GM21786 (cell line): ENCODE measurements around the gene PTPN21.

Experiments used
- ATAC-seq: cut with Tn5 transposase; IDR thresholded peaks from one replicate; pipeline ENCODE4 v1.9.1; 2021; ENCODE audit not compliant: unreplicated experiment

Gene PTPN21

DNA sequence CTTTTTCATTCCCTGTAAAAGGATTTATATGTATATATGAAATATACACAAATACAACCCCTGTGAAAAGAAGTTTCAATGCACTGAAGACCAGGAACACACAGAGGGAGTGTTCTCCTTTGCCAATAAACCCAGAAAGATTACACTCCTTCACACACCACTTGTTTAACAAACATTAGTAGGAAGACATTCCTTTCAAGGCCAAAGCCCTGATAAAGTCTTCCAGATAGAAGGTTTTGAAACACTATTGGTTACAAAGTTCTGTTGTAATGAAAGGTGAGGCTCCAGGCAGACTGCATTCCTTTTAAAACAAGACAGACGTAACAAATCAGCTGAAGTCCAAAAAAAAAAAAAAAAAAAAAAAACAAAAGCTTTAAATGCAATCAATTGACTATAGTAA is 81.0 kb downstream of the PTPN21 start:
- ATAC-seq, result no peak

DNA sequence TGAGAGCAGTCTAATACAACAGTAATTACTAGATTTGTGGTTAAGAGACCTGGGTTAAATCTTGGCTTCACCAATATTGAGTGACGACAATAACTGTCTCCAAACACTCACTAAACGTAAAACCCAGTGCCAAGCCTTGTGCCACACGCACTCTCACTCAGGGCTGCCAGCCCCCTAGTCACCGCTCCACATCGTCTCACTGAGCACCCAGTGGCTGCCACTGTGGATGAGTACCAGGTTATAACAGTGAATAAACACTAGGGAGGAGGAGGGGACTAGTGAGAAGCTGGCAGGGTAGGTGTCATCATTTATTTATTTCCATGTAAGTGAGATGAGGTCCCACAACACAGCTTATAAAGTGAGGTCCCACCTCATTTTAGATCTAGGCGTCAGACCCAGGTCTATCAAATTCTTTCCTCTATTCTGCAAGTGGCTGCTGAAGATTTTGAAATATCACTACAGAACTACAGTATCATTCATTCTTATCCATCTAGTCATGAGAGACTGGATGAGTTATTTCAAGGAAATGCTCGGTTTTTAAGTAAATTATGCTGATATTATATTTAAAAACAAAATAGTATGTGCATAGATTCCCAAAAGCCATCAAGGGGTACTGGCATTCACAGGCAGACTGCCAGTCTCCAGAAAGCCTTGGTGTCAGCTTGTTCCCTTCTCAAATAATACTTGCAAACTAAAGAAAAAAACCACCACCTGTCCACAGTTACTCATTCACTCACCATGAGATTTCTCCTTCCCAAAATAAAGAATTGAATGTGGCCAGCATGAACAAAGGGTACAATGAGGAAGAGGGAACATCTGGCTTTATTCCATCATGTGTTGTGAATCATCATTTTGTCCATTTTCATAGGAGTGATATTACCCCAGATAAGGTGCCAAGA is 84.0 kb downstream of the PTPN21 start:
- ATAC-seq, result no peak

DNA sequence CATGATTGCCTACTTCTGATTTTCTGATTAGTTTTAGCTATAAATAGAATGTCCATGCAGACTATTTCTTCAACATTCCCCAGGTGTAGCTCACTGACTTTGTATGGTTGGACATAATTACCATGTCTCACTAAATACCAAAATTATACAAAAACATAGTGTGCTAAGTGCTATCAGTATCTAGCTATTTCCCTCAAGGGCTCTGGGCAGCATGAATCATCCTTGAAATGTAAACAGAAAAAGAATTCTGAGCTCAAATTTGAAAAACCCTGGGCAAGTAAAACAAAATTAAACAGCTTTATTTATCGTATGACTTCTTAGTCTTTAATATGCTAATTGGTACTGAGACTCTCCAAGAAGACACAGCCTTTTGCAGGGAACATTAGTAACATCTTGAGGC is 86.4 kb downstream of the PTPN21 start:
- no peak for ATAC-seq

DNA sequence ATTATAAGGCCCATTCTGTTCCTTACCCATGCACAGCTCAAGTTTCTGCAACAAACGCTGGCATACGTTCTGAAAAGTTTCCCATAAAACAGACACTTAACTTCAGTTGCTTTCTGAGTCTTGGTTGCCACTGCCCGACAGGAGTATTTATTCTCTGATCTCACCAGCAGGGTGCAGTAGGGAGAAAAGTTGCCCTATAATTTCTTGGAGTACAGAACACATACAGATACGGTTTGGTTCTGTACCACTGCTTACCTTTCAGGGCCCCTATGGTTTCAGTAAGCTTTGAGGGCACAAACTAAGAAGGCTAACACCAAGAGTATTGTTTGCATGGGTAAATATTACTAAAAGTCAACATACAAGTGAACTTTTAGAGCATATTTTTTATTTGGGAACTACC is 91.5 kb downstream of the PTPN21 start:
- no peak for ATAC-seq

DNA sequence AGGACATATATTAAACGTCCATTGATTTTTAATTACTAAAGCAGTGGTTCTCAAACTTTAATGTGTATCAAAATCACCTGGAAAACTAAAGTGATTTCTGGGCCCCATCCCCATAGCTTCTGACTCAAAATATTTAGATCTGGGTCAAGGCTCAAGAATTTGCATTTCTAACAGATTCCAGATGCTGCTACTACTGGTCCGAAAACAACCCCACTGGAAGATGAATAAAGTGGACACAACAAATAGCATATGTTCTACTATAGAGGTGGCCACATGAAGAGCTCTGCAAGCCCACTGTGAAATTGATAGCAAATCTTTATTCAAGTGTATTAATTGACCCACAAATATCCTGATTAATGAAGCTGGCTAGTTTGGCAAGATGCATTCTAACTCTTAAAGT is 99.9 kb downstream of the PTPN21 start:
- no peak for ATAC-seq

DNA sequence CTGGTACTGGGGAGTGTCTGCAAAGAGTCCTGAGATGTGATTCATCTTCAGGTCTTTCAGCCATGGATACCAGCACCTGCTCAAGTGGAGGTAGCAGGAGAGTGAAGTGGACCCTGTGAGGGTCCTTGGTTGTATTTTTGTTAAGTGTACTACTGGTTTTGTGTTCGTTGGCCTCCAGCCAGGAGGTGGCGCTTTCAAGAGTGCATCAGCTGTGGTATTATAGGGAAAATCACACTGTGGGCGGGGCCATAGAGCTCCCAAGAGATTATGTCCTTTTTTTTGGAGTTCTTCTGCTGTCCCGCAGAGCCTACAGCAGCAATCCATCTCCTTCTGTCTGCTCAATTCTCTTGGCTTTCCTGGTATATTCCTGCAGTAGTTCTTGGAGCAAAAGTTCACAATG is 102.6 kb downstream of the PTPN21 start:
- no peak for ATAC-seq

DNA sequence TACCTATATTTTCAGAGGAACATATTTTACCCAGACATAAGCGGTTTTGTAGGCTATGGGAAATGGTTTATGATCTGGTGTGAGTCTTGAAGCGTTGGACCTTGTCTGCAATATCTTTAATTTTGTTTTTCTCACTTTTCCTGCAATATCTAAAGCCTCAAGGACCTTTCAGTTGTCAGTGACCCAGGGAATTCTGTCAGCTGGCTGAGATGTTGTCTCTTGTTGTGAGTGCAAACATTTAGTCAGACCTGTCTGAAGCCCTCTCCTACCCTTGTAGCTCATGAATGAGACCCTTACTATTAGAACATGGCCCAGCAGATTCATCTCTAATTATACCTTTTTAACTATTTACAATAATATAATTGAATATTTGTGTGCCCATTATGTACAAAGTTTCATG is 115.7 kb downstream of the PTPN21 start:
- no peak for ATAC-seq

DNA sequence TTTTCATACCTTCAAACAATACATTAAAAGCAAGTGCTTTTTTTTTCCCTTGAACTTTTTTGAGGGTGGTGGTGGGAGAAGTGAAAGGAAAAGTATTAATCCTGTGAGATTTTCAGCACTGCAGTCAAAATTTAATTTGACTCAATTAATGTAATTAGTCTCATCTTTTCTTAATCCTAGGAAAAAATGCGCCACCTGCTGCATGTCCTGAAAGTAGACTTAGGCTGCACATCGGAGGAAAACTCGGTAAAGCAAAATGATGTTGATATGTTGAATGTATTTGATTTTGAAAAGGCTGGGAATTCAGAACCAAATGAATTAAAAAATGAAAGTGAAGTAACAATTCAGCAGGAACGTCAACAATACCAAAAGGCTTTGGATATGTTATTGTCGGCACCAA is 117.1 kb downstream of the PTPN21 start:
- no peak for ATAC-seq

DNA sequence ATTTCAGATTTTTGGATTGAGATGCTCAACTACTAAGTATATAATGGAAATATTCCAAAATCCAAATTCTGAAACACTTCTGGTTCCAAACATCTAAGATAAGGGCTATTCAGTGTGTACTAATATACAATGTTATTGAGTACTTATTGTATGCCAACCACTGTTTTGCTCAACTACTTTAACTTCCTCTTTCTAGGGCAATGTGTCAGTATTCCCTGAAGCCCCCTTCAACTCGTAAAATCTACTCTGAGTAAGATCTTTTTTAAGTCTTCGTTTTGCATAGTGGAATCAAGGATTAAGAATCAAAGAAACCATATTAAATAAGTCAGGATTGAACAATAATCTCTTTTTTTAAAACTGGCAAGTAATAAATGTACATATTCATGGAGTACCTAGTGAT is 123.8 kb downstream of the PTPN21 start:
- ATAC-seq, result no peak

DNA sequence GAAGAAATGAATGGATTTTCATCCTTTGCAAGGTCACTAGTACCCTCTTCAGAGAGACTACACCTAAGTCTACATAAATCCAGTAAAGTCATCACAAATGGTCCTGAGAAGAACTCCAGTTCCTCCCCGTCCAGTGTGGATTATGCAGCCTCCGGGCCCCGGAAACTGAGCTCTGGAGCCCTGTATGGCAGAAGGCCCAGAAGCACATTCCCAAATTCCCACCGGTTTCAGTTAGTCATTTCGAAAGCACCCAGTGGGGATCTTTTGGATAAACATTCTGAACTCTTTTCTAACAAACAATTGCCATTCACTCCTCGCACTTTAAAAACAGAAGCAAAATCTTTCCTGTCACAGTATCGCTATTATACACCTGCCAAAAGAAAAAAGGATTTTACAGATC is 128.5 kb downstream of the PTPN21 start:
- ATAC-seq, result no peak

DNA sequence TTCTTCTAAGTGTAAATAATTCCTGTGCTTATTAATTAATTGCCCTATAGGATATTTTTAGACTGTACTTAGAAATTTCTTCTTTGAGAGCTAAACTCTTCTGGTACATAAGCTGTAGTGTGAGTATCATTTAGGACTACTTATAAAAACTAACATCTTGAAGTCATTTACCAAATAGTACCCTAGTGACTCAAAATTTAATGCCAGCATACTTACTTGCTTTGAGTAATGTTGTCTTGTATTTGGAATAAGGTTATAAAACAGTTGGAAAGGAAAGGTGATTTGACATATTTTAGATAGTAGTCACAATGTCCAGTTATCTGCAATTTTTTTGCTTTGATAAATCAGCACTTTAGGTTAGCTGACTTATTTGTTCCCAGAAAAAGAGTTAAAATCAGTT is 130.2 kb downstream of the PTPN21 start:
- ATAC-seq, result no peak

DNA sequence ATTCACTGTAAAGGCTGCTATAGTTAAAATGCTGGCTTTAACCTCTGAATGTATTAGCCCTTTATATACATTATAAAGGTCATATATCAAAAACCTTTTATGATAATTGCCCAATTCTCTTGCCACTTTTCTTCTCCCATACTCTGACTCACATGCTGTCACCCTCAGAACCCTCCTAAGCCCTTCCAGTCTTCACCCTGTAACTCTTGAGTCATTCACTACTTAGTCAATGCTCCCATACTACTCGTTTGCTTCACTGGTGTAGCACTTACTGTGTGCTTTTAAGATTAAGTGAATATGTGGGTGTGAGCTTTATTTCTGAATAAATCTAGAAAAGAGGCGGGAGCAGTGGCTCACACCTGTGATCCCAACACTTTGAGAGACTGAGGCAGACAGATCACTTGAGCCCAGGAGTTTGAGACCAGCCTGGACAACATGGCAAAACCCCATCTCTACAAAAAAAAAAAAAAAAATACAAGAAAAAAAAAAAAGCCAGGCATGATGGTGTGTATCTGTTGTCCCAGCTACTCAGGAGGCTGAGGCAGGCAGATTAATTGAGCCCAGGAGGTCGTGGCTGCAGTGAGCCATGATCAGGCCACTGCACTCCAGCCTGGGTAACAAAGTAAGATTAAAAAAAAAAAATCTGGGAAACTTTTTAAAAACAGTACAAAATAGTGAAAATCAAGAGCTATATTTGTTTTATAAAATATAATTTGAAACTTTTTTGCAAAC is 131.7 kb downstream of the PTPN21 start:
- no peak for ATAC-seq

DNA sequence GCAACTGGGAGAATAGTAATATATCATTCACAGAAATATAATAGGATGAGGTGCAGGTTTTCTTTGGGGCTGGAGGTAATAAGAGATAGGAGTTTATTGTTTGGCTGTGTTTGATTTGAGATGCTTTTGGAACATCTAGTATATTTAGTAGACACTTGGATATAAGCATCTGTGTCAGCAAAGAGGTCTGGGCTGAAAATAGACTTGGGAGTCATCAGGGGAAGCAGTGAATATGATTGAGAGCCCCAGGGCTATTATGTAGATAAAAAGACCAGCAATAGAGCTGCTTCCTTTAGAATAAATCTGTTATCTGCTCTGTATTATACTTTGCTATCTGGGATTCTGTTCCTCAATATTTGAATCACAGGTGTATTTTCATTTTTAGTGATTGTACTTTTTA is 132.8 kb downstream of the PTPN21 start:
- ATAC-seq, result no peak

DNA sequence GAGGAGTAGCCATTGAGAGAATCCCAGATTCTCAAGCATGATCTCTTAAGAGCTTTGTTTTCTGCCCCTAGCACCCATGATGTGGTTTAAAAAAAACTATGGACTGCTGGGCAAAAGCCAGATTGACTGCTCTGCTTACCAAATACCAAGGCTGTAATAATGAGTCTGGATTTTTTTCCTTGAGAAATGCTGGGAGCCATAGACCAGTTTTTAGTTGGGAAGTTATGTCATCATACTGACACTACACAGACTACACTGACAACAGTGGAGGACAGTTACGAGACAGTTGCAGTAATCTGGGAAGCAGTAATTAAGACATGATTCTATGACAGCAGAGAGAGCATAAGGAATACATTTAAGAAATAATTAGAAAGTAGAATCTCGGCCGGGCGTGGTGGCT is 133.5 kb downstream of the PTPN21 start:
- no peak for ATAC-seq

DNA sequence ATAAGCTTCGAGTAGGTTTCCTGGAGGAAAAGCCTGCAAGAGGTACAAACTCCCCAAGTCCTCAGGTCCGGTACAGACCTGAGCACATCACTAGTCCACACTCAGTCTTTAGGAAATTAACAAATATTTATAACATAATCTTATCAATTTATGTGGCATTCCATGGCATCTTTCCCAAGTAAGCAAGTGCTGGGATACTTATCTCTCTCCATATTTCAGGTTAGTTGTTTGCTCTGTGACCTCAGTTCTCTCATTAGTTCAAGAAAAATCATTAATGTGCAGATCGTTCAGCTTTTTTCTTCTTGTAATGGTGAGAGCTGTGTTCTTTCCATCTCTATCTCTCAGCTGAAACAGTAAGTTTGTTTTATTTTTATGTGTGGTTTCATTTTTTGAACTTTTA is 134.6 kb downstream of the PTPN21 start:
- no peak for ATAC-seq

DNA sequence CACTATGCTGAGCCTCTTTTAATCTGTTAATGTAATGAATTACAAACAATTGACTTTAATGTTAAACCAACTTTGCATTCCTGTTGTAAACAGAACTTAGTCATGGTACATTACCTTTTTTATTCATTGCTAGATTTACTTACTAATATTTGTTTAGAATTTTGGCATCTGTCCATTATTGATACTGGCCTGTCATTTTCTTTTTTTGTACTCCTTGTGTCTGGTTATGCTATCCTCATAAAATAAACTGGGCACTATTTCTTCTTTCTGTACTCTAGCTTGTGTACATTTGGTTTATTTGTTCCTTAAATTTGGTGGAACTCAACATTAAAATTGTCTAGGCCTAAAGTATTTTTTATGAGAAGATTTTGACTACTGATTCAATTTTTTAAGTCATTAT is 137.2 kb downstream of the PTPN21 start:
- ATAC-seq, result no peak
